HepG2 (cell line): Measurements from ENCODE around the gene TAF13. TPM values are rescaled to one million over a fixed set of nuclear protein-coding genes. Genes with fewer than 3 reads are reported as not detected.

Experiments used
- AGO1 ChIP-seq: fragments of 200-400 bp; formaldehyde crosslinking; IDR thresholded peaks from 2 replicates; pipeline ENCODE4 v1.6.1; 2017; ENCODE audit warnings: mild to moderate bottlenecking, low read depth, low read length, moderate library complexity; ENCODE audit not compliant: poor library complexity, severe bottlenecking
- CBX1 ChIP-seq: IDR thresholded peaks from one replicate; pipeline ENCODE4 v1.6.1; 2016; ENCODE audit warnings: antibody characterized with exemption, low read depth
- CENPT ChIP-seq: sonication (generic); formaldehyde crosslinking; IDR thresholded peaks from 2 replicates; pipeline ENCODE4 v1.8.0; 2022; ENCODE audit warnings: low read depth, mild to moderate bottlenecking, moderate library complexity, missing genetic modification reagents
- DMAP1 ChIP-seq: IDR thresholded peaks from 2 replicates; pipeline ENCODE4 v1.6.1; 2016
- HIC2 ChIP-seq: sonication (generic); formaldehyde crosslinking; IDR thresholded peaks from 2 replicates; pipeline ENCODE4 v1.9.0; 2022; ENCODE audit warnings: low read depth, missing genetic modification reagents
- SCMH1 ChIP-seq: sonication (generic); formaldehyde crosslinking; IDR thresholded peaks from 2 replicates; pipeline ENCODE4 v1.9.0; 2021; ENCODE audit warnings: missing genetic modification reagents, mild to moderate bottlenecking, borderline replicate concordance
- ZBTB39 ChIP-seq: sonication (generic); formaldehyde crosslinking; IDR thresholded peaks from 2 replicates; pipeline ENCODE4 v1.5.0; 2020; ENCODE audit warnings: missing genetic modification reagents
- ZBTB40 ChIP-seq, 2 experiments: fragments of 450-650 bp in 1 of 2; sonication (generic) in 1 of 2; formaldehyde crosslinking in 1 of 2; IDR thresholded peaks; 2 replicates each; pipeline versions ENCODE4 v1.6.1 to v1.8.0; 2016 to 2022; ENCODE audit warnings: antibody characterized with exemption in 1 of 2, mild to moderate bottlenecking in 1 of 2, missing genetic modification reagents in 1 of 2
- ZNF275 ChIP-seq: sonication (generic); formaldehyde crosslinking; IDR thresholded peaks from 2 replicates; pipeline ENCODE4 v1.8.0; 2022; ENCODE audit warnings: missing genetic modification reagents, mild to moderate bottlenecking, inconsistent platforms, borderline replicate concordance
- ZNF430 ChIP-seq: sonication (generic); formaldehyde crosslinking; IDR thresholded peaks from 2 replicates; pipeline ENCODE4 v1.9.0; 2021; ENCODE audit warnings: mild to moderate bottlenecking, missing genetic modification reagents
- ZSCAN9 ChIP-seq: IDR thresholded peaks from 2 replicates; pipeline ENCODE4 v1.6.1; 2016; ENCODE audit warnings: borderline replicate concordance
- polyA plus RNA-seq, 8 experiments: library from polyadenylated mRNA; depleted of rRNA in 3 of 8; stranded (reverse) in 7 of 8; unstranded in 1 of 8; fragments of >200 nt; fragmentation: Illumina TruSeq in 4 of 8; extraction: Trizol in 4 of 8; gene quantifications; 2 replicates each; pipeline versions ENCODE4 v1.2.1 to v1.2.3, GENCODE V29; 2011 to 2016; ENCODE audit warnings: low read depth in 4 of 8, missing spikeins in 1 of 8, mixed read lengths in 1 of 8; ENCODE audit not compliant: insufficient read depth in 1 of 8
- total RNA-seq, 5 experiments: library from RNA; depleted of rRNA; stranded (reverse); fragments of >200 nt; fragmentation: Illumina TruSeq; extraction: Trizol; gene quantifications; 2 replicates each; pipeline ENCODE4 v1.2.3, GENCODE V29; 2016; ENCODE audit warnings: low read depth in 1 of 5

TAF13 gene
- total and polyA plus RNA-seq, 2 of the 13 experiments (the other 11 are each of a cell fraction or from before 2014, with no cell fraction given) = 11.5 to 36.3 TPM

- TF ChIP-seq ZNF275 (CRISPR knock-in tag) (peak; percentile 39; the same call in 1 of the 2 replicates), HIC2 (CRISPR knock-in tag) (no peak), ZBTB40 (IDR thresholded peaks at IDR 0.05) (no peak), ZBTB40 (CRISPR knock-in tag; IDR thresholded peaks at IDR 0.05) (0 out of 2 replicates have a peak, but pooled peaks have one; percentile 41), DMAP1 (CRISPR knock-in tag) (peak; percentile 51; the same call in 1 of the 2 replicates), SCMH1 (no peak), ZNF430 (CRISPR knock-in tag) (peak; percentile 62), ZBTB39 (CRISPR knock-in tag) (no peak), ZSCAN9 (CRISPR knock-in tag) (peak; percentile 29; the same call in 1 of the 2 replicates), AGO1 (peak; percentile 28), CBX1 (peak; percentile 73), CENPT (CRISPR knock-in tag) (no peak; the same call in 1 of the 2 replicates)
These were observed 34.0 kb downstream of the TAF13 start, which contains the start of gene WDR47 (continued) for GRCh38 chr1:109041621-109042468.
